ENCODE data around the gene MINK1.
A peak's percentile ranks its signal among the peaks of the same experiment; 100 is the strongest.

Gene MINK1

DNA sequence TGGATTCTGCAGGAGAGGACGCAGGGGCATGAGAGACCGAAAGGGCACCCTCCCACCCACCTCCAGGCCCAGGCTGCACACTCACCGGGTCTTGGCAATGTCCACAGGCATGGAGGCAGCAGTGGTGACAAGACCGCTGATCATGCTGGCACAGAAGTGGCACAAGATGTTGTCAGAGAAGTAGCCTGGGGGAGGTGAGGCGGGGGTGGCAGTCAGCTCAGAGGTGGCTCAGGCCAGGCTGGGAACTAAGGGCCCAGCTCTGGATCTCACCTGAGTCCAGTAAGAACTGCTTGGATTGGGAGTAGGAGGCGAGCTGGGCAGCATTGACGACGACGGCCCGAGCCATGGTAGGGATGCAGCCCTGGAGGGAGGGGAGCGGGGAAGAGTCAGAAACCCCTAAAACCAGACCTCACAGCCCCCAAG lies 104.9 kb downstream of the MINK1 start:
- DNase-seq = no peak

GRCh38 chr17:4938688-4939545 lies 105.8 kb downstream of the MINK1 start:
- no peak for DNase-seq

- no peak for DNase-seq
These were observed 106.3 kb downstream of the MINK1 start for GRCh38 chr17:4939546-4939795.

DNA sequence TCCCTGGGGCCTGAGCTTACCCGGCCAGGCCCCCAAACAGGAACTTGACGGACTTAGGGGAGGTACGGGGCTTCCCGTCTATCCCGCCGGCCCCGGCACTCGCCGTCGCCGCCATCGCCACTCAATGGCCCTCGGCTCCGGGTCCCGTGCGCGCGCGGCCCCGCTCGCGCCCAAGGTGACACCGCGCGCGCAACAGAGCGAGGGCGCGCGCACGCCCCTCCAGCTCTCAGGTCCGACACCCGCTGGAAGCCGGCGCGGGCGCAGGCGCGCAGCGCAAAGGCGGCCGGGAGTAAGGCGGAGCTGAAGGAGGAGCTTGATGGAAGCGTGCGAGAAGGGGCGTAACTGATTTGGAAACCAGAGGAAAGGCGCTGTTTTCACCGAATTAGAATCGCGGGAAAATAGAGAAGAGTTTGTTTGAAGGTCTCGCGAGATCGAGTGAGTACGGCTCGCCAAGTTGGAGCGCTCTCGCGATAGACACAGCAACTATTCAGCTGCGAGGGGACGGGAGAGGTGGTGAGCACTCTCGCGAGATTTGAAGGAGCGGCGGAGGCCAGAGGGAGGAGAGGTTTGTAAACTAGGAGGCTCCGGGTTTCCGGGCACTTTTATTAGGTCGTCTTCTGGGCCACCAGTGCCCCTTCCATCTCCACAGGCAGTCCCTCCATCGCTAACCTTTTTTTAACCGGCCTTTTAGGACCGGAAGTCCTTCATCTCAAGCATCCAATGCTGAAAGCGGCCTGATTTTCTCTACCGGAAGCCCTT lies 106.8 kb downstream of the MINK1 start, which contains the start of the genes RNF167 and SLC25A11:
Gene RNF167, plus strand, starts transcription at position 473 of the 759 bp plus-strand sequence. CDS start 642 bp downstream, outside the sequence.
Gene SLC25A11, minus strand, starts transcription at position 251 of the 759 bp plus-strand sequence. Its CDS starts 136 bp downstream, at position 115.
- DNase-seq = peak; percentile 98

GRCh38 chr17:4940555-4941318 lies 107.6 kb downstream of the MINK1 start:
- DNase-seq = no peak

GRCh38 chr17:4941319-4941610 lies 108.1 kb downstream of the MINK1 start:
- DNase-seq = no peak

- DNase-seq = no peak
These were observed 109.8 kb downstream of the MINK1 start for GRCh38 chr17:4942760-4943508.

DNA sequence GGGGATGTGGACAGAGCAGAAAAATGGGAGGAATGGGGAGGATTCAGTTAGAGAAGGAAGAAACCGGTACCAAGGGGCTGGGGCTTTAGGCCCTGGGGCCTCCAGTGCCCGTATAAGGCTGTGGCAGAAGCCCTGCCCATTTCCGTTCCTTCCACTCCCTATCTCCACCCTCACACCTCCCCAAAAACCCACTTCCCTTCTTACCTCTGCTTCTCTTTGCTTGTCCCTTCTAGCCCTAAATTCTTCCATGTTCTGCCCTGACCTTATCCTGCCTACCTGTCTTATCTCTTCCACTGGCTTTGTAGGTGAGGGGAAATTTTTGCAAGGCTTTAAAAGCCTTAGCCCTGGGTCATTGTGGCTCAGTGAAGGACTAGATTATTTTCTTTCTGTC lies 111.0 kb downstream of the MINK1 start:
- peak; percentile 81 for DNase-seq

DNA sequence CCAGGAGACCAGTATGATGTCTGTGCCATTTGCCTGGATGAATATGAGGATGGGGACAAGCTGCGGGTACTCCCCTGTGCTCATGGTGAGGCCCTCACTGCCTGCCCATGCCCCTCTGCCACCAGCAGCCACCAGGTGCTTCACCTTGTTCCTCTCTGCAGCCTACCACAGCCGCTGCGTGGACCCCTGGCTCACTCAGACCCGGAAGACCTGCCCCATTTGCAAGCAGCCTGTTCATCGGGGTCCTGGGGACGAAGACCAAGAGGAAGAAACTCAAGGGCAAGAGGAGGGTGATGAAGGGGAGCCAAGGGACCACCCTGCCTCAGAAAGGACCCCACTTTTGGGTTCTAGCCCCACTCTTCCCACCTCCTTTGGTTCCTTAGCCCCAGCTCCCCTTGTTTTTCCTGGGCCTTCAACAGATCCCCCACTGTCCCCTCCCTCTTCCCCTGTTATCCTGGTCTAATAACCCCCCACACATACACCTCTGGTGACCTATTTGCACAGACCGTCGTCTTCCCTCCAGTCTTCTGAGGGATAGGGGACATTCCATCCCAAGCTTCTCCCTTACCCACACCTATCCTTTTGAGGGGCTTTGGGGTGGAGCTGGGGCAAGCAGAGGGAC lies 111.5 kb downstream of the MINK1 start:
- DNase-seq = no peak

GRCh38 chr17:4945176-4945943 lies 112.2 kb downstream of the MINK1 start:
- peak; percentile 88 for DNase-seq

GRCh38 chr17:4945944-4946280 lies 112.8 kb downstream of the MINK1 start:
- DNase-seq = no peak

- DNase-seq = no peak
These were observed 113.3 kb downstream of the MINK1 start for GRCh38 chr17:4946312-4946976.

DNA sequence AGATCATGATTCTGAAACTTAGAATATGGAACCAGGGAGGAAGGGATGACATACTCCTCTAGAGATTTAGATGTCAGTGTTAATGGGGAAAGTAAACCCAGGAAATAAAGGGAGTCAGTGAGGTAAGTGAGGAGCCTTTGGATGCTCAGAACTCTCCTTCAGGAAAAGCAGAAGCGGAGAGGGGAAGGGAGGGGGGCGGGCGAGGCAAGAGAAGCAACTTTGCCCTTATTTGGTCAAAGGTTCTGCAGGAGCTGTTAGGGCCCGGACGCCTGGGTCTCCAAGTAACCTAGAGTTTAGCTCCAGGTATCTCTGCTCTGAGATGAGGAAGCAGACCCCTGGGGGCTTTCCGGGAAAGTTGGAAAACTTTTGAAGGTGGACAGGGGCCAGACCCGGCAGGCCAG lies 113.9 kb downstream of the MINK1 start:
- no peak for DNase-seq
